ENCODE results near the gene LRMDA.

GRCh38 chr10:75552171-75552570, 120.7 kb downstream of the LRMDA start:
- TF ChIP-seq CTCF (IDR thresholded peaks at IDR 0.05) (no peak), POLR2A (IDR thresholded peaks at IDR 0.05) (no peak), EP300 (IDR thresholded peaks at IDR 0.05; ENCODE audit: low read depth) (no peak), POLR2AphosphoS5 (IDR thresholded peaks at IDR 0.05) (no peak)

Measured in transverse colon (tissue), 4 donors.